Ishikawa (cell line): ENCODE results near the gene HES6.

ENCODE experiments used
- CEBPB ChIP-seq: IDR thresholded peaks from 2 replicates; pipeline ENCODE4 v1.6.1; 2012
- CREB1 ChIP-seq: IDR thresholded peaks from 2 replicates; pipeline ENCODE4 v1.6.1; 2012; ENCODE audit warnings: low read depth
- EGR1 ChIP-seq: IDR thresholded peaks from 2 replicates; pipeline ENCODE4 v1.6.1; 2012
- EP300 ChIP-seq: IDR thresholded peaks from 2 replicates; pipeline ENCODE4 v1.6.1; 2012; ENCODE audit warnings: borderline replicate concordance
- FOXM1 ChIP-seq: IDR thresholded peaks from 2 replicates; pipeline ENCODE4 v1.6.1; 2012; ENCODE audit warnings: low read depth, borderline replicate concordance
- MAX ChIP-seq: IDR thresholded peaks from 2 replicates; pipeline ENCODE4 v1.6.1; 2012
- NFIC ChIP-seq: IDR thresholded peaks from 2 replicates; pipeline ENCODE4 v1.6.1; 2012
- RAD21 ChIP-seq: IDR thresholded peaks from 2 replicates; pipeline ENCODE4 v1.6.1; 2012; ENCODE audit warnings: low read depth
- REST ChIP-seq: IDR thresholded peaks from 2 replicates; pipeline ENCODE4 v1.6.1; 2012; ENCODE audit warnings: low read depth, mild to moderate bottlenecking
- TAF1 ChIP-seq: IDR thresholded peaks from 2 replicates; pipeline ENCODE4 v1.6.1; 2012; ENCODE audit warnings: low read depth, mild to moderate bottlenecking
- TCF12 ChIP-seq: IDR thresholded peaks from 2 replicates; pipeline ENCODE4 v1.6.1; 2012; ENCODE audit warnings: low read depth
- TEAD4 ChIP-seq: IDR thresholded peaks from 2 replicates; pipeline ENCODE4 v1.6.1; 2012
- USF1 ChIP-seq: IDR thresholded peaks from 2 replicates; pipeline ENCODE4 v1.6.1; 2012
- YY1 ChIP-seq: IDR thresholded peaks from 2 replicates; pipeline ENCODE4 v1.6.1; 2012; ENCODE audit warnings: low read depth
- ZBTB7A ChIP-seq: IDR thresholded peaks from 2 replicates; pipeline ENCODE4 v1.6.1; 2012; ENCODE audit warnings: low read depth

Gene HES6

GRCh38 chr2:238220274-238220891, 19.5 kb downstream of the HES6 start:
- TF ChIP-seq EGR1 (no peak), ZBTB7A (no peak), FOXM1 (no peak), CREB1 (no peak), YY1 (no peak), TCF12 (no peak), NFIC (no peak), TEAD4 (no peak), USF1 (no peak), REST (no peak), MAX (no peak), RAD21 (no peak), EP300 (no peak), CEBPB (no peak), TAF1 (no peak)

- TF ChIP-seq TAF1: no peak
- no peak for TF ChIP-seq USF1
- no peak for TF ChIP-seq TCF12
- no peak for TF ChIP-seq EP300
- TF ChIP-seq TEAD4: no peak
- no peak for TF ChIP-seq YY1
- no peak for TF ChIP-seq REST
These were observed 23.1 kb downstream of the HES6 start for GRCh38 chr2:238216651-238217184.

GRCh38 chr2:238207006-238207405, 32.8 kb downstream of the HES6 start:
- TF ChIP-seq FOXM1 (no peak), REST (no peak), TCF12 (no peak), EGR1 (no peak), EP300 (no peak), NFIC (no peak)

- no peak for TF ChIP-seq YY1
- no peak for TF ChIP-seq CREB1
- TF ChIP-seq MAX: no peak
- TF ChIP-seq TEAD4: no peak
- TF ChIP-seq EP300: no peak
- TF ChIP-seq EGR1: no peak
- TF ChIP-seq FOXM1: no peak
- TF ChIP-seq NFIC: no peak
- TF ChIP-seq USF1: no peak
- no peak for TF ChIP-seq ZBTB7A
- no peak for TF ChIP-seq REST
- TF ChIP-seq CEBPB: no peak
- no peak for TF ChIP-seq TAF1
- TF ChIP-seq RAD21: no peak
- no peak for TF ChIP-seq TCF12
These were observed 35.7 kb downstream of the HES6 start for GRCh38 chr2:238203973-238204683.
